T-helper 22 cell (primary cell): ENCODE results near the gene BIRC2.

Source experiments
- DNase-seq: peaks from one replicate; pipeline ENCODE4 v3.0.0-alpha.2; 2020; ENCODE audit warnings: low read depth

The BIRC2 gene

GRCh38 chr11:102346748-102347461 lies at the start of gene BIRC2:
BIRC2 (plus strand) TSS chr11:102347214; CDS start chr11:102349855, 2,641 bp downstream.
- peak; percentile 95 for DNase-seq

GRCh38 chr11:102300837-102301236 lies 46.2 kb upstream of the BIRC2 start:
- DNase-seq = peak; percentile 49

DNA sequence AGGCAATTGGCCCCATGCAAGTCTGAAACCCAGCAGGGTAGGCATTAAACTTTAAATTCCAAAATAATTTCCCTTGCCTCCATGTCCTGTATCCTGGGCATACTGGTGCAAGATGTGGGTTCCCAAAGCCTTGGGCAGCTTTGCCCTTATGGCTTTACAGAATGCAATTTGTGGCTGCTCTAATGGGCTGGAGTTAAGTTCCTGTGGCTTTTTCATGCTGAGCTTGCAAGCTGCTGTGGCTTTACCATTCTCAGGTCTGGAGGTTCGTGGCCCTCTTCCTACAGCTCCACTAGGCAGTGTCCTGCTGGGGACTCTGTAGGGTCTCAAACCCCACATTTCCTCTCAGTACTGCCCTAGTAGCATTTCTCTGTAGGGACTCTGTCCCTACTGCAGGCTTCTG lies 44.8 kb upstream of the BIRC2 start:
- DNase-seq = no peak

DNA sequence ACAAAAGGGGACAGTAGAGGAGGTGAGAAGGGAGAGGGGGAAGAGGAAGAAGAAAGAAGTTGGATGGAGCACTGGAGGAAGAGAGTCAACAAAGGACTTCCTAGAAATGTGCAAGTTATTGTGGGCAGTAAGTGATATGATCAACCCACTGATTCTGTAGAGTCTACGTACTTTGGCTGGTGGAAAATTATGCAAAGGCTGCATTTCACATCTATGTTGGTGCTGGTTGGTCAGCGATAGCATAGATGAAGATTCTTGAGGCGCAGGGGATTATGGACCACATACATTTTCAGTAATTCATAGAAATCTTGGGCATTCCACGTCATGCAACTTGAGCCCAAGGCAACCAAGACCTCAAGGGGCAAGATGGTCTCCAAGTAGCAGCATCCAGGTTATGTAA lies 42.3 kb upstream of the BIRC2 start:
- no peak for DNase-seq

GRCh38 chr11:102305352-102306047 lies 41.5 kb upstream of the BIRC2 start:
- no peak for DNase-seq

- peak; percentile 20 for DNase-seq
Observed at GRCh38 chr11:102306048-102306597, 40.9 kb upstream of the BIRC2 start.

DNA sequence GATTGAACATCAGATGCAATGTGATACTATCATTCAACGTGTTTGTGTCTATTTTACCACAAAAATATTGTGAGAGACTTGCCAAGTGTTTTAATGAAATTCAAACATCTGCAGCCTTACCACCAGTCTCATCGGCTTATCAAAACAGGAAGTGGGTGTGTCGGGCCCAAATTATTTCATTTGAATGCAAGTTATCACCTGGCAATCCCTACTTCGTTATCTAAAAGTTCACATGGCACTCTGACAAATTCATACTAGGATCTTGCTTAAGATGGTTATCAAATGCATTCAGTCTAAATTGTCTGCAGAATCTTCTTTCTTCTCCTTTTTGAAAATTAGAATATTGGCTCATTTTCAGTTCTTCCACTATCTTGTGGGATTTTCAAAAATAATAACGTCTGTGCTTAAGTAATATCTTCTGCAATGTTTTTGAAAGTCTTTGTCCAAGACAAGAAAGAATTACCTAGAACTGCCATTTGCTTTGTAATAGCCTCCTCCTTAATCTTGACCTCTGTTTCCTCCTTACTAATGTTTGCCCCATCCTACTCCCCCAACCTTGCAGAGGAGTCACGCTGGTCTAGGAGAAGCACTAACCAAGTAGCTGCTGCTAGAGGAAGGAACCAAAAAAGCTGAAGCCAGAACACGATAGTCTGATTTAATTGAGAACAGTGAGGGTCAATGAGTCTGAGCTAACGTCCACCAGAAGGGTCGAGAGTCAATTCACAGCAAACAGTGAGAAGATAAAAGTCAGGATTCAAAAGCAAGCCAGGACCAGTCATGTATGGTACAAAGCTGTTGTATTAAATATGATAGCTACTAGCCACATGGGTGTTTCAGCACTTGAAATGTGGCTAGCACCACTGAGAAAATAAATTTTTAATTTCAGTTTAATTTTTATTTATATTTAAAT lies 39.9 kb upstream of the BIRC2 start:
- peak; percentile 58 for DNase-seq

DNA sequence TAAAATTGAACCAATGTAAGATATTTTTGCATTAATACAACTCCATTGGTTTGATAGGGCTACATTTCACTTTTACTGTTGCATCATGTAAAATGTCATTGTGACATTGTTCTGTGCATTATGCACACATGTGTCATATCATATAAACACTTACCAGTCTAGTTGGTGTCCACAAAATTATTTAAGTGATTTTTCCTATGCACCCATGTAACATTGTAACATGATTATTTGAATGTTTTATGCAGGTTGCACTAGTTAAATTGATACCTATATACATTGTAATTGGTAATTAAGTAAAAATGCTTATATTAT lies 39.3 kb upstream of the BIRC2 start:
- no peak for DNase-seq

- DNase-seq = no peak
Observed at GRCh38 chr11:102309621-102310541, 37.1 kb upstream of the BIRC2 start.

DNA sequence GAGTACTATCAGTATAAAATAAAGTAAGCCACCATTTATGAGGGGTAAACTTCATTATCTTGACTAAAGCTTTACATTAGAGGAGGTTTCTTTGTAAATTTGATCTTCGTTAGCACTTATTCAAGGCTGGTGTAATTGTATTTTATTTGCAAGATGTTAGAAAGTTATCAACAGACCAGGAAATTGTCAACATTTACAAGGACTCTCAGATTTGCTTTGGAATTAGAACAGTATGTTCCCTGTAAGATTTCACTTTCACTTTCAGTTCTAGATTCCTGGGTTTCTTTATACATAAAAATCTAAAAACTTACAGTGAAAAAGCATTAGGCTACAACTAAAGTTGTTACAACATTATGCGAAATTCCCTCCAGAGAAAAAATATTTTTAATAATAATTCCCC lies 34.3 kb upstream of the BIRC2 start:
- DNase-seq = no peak

GRCh38 chr11:102313238-102313940 lies 33.6 kb upstream of the BIRC2 start:
- DNase-seq = no peak

GRCh38 chr11:102314784-102315183 lies 32.2 kb upstream of the BIRC2 start:
- DNase-seq = no peak

GRCh38 chr11:102316346-102316904 lies 30.6 kb upstream of the BIRC2 start:
- no peak for DNase-seq

DNA sequence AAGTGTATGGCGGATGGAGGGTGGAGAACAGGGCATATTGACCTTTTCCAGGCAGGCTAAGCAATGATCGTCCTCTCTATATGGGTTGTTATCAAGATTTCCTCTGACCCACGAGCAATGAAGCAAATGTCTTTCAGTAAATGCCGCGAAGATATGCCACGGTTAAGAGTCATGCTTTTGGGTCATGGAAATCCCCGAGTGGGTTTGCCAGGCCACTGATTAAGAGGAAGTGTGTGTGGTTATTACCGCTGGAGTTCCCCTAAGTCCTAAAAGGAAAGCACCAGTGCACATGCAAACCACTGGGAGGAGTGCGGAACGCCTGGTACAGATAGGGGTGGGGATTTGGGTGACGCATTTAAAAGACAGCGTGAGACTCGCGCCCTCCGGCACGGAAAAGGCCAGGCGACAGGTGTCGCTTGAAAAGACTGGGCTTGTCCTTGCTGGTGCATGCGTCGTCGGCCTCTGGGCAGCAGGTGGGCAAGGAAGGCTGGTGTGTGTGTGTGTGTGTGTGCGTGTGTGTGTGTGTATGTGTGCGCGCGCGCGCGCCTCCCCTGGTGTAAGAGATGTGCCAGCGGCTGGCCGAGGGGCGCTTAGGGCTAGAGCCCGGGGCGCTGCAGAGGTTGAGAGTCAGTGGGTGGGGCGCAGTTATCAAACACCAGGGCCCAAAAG lies 29.8 kb upstream of the BIRC2 start, which contains the start of gene BIRC3:
TSS of gene BIRC3 (plus strand) at position 386 of the 669 bp plus-strand sequence. CDS start 7,026 bp downstream, outside the sequence.
- DNase-seq = peak; percentile 95

GRCh38 chr11:102317768-102318103 lies 29.3 kb upstream of the BIRC2 start:
- DNase-seq = no peak

GRCh38 chr11:102318469-102318868 lies 28.5 kb upstream of the BIRC2 start:
- peak; percentile 59 for DNase-seq

- no peak for DNase-seq
Observed at GRCh38 chr11:102319544-102319943, 27.5 kb upstream of the BIRC2 start.

DNA sequence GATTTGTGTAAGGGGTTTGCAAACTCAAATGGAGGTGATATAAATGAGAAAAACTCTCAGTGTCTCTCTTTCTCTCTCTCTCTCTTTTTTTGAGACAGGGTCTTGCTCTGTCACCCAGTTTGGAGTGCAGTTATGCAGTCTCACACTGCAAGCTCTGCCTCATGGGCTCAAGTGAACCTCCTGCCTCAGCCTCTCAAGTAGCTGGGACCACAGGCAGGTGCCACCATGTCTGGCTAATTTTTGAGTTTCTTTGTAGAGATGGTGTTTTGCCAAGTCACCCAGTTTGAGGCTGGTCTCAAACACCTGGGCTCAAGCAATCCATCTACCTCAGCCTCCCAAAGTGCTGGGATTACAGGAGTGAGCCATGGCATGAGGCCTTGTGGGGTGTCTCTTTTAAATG lies 26.8 kb upstream of the BIRC2 start:
- DNase-seq = no peak

- no peak for DNase-seq
Observed at GRCh38 chr11:102320679-102321078, 26.3 kb upstream of the BIRC2 start.

- DNase-seq = no peak
Observed at GRCh38 chr11:102322560-102322959, 24.5 kb upstream of the BIRC2 start.
